GM23248 (cell line): Measurements from ENCODE around the gene DPP10.

Source experiments
- EZH2 ChIP-seq: fragments of 200-600 bp; sonication (generic); IDR thresholded peaks from 2 replicates; pipeline ENCODE4 v1.6.1; 2018; ENCODE audit warnings: antibody characterized with exemption, mild to moderate bottlenecking; ENCODE audit not compliant: insufficient read depth, poor library complexity, severe bottlenecking
- EZH2phosphoT487 ChIP-seq: fragments of 200-600 bp; sonication (generic); IDR thresholded peaks from 2 replicates; pipeline ENCODE4 v1.6.1; 2018; ENCODE audit warnings: antibody characterized with exemption, moderate library complexity, mild to moderate bottlenecking, low read depth; ENCODE audit not compliant: insufficient read depth

GRCh38 chr2:115460008-115460407 is 1017.6 kb downstream of the DPP10 start:
- TF ChIP-seq EZH2phosphoT487 = no peak
- TF ChIP-seq EZH2 = no peak
